DND-41 (cell line): ENCODE data around the gene DNM3.
A peak's percentile ranks its signal among the peaks of the same experiment; 100 is the strongest.

Experiments used
- ATAC-seq: fragments of 200-7000 bp; cut with Tn5 transposase; 3 replicates; pipeline ENCODE4 v1.9.1; 2021; ENCODE audit warnings: low read depth; ENCODE audit not compliant: insufficient read depth
- DNase-seq: peaks from one replicate; pipeline ENCODE4 v3.0.0-alpha.2; 2020
- H2AFZ ChIP-seq: 2 replicates; pipeline ENCODE4 v1.6.0; 2012; ENCODE audit warnings: low read depth, low read length
- H3K27ac ChIP-seq: 2 replicates; pipeline ENCODE4 v1.5.1; 2012; ENCODE audit warnings: low read length, inconsistent platforms
- H3K27me3 ChIP-seq: fragments of 200-600 bp; sonication (generic); 2 replicates; pipeline ENCODE4 v1.6.0; 2012; ENCODE audit warnings: low read length, mild to moderate bottlenecking, inconsistent platforms; ENCODE audit not compliant: insufficient read depth, poor library complexity
- H3K36me3 ChIP-seq: 2 replicates; pipeline ENCODE4 v1.5.1; 2012; ENCODE audit warnings: low read length, inconsistent platforms; ENCODE audit not compliant: insufficient read depth
- H3K4me1 ChIP-seq: 2 replicates; pipeline ENCODE4 v1.5.1; 2012; ENCODE audit warnings: mild to moderate bottlenecking, low read length; ENCODE audit not compliant: insufficient read depth
- H3K4me2 ChIP-seq: 2 replicates; pipeline ENCODE4 v1.6.0; 2012; ENCODE audit warnings: mild to moderate bottlenecking, moderate library complexity, low read length, inconsistent platforms; ENCODE audit not compliant: insufficient read depth
- H3K4me3 ChIP-seq, 2 experiments: fragments of 200-600 bp in 1 of 2; shearing (Covaris generic) in 1 of 2; 2 replicates each; pipeline ENCODE4 v1.5.1; 2012 to 2016; ENCODE audit warnings: inconsistent platforms in 2 of 2, low read length in 2 of 2, mild to moderate bottlenecking in 2 of 2, low read depth in 1 of 2, moderate library complexity in 1 of 2
- H3K79me2 ChIP-seq: 2 replicates; pipeline ENCODE4 v1.6.0; 2012; ENCODE audit warnings: low read length, inconsistent platforms; ENCODE audit not compliant: insufficient read depth
- H3K9ac ChIP-seq: 2 replicates; pipeline ENCODE4 v1.6.0; 2012; ENCODE audit warnings: low read depth, mild to moderate bottlenecking, inconsistent platforms, low read length, moderate library complexity
- H3K9me3 ChIP-seq: 2 replicates; pipeline ENCODE4 v1.5.1; 2012; ENCODE audit warnings: low read length, moderate library complexity, mild to moderate bottlenecking, inconsistent platforms; ENCODE audit not compliant: insufficient read depth, severe bottlenecking
- H4K20me1 ChIP-seq: 2 replicates; pipeline ENCODE4 v1.6.0; 2012; ENCODE audit warnings: low read length; ENCODE audit not compliant: insufficient read depth
- CTCF ChIP-seq: IDR thresholded peaks from 2 replicates; pipeline ENCODE4 v1.5.1; 2012; ENCODE audit warnings: borderline replicate concordance, low read length, moderate library complexity, mild to moderate bottlenecking; ENCODE audit not compliant: poor library complexity, severe bottlenecking; ENCODE audit errors: extremely low read depth
- EZH2 ChIP-seq: IDR thresholded peaks from 3 replicates; pipeline ENCODE4 v1.6.1; 2012; ENCODE audit warnings: borderline replicate concordance, low read depth, mild to moderate bottlenecking, moderate library complexity, low read length, inconsistent platforms; ENCODE audit not compliant: severe bottlenecking

Gene DNM3

GRCh38 chr1:171884475-171884874 lies 43.2 kb downstream of the DNM3 start:
- Histone ChIP-seq H3K4me1 (peaks cover 14% of the 10 kb centered on the region), H3K4me2 (no peak overlapping the region), H2AFZ (no peak overlapping the region), H3K36me3 (no peaks in the 10 kb centered on the region), H3K27ac (no peak overlapping the region), H3K27me3 (no peaks in the 10 kb centered on the region), H3K4me3 (no peak overlapping the region), H4K20me1 (no peaks in the 10 kb centered on the region), H3K9ac (no peak overlapping the region), H3K9me3 (no peaks in the 10 kb centered on the region), H3K79me2 (no peaks in the 10 kb centered on the region)
- DNase-seq (peak; percentile 43), ATAC-seq (peak; percentile 83)
- TF ChIP-seq CTCF (no peak), EZH2 (no peak)

- no peaks in the 10 kb centered on the region for H3K36me3 ChIP-seq
- TF ChIP-seq CTCF (no peak), EZH2 (no peak)
- no peaks in the 10 kb centered on the region for H3K27me3 ChIP-seq
- no peaks in the 10 kb centered on the region for H3K79me2 ChIP-seq
- H3K9me3 ChIP-seq = no peaks in the 10 kb centered on the region
- ATAC-seq (no peak), DNase-seq (no peak)
- H2AFZ ChIP-seq = no peak overlapping the region
- H3K27ac ChIP-seq = no peak overlapping the region
- no peak overlapping the region for H3K9ac ChIP-seq
- H3K4me3 ChIP-seq = no peak overlapping the region
- H3K4me2 ChIP-seq = no peak overlapping the region
- no peaks in the 10 kb centered on the region for H4K20me1 ChIP-seq
- H3K4me1 ChIP-seq = no peaks in the 10 kb centered on the region
These were observed 48.8 kb downstream of the DNM3 start for GRCh38 chr1:171890131-171890530.

GRCh38 chr1:171896936-171897703 lies 55.8 kb downstream of the DNM3 start:
- H3K27me3 ChIP-seq = no peaks in the 10 kb centered on the region
- no peaks in the 10 kb centered on the region for H3K79me2 ChIP-seq
- H3K9me3 ChIP-seq = no peaks in the 10 kb centered on the region
- H3K4me2 ChIP-seq = no peak overlapping the region
- no peaks in the 10 kb centered on the region for H3K36me3 ChIP-seq
- H3K27ac ChIP-seq = no peak overlapping the region
- ATAC-seq = no peak
- H3K4me3 ChIP-seq = no peak overlapping the region
- H4K20me1 ChIP-seq = no peaks in the 10 kb centered on the region
- TF ChIP-seq CTCF (no peak), EZH2 (no peak)
- H2AFZ ChIP-seq = no peak overlapping the region
- H3K9ac ChIP-seq = no peak overlapping the region
- no peaks in the 10 kb centered on the region; the same call in 1 of the 2 replicates for H3K4me1 ChIP-seq
- DNase-seq = no peak
